SKM-1 treated with dmso at 0.1 percent for 144 hours (cell line): ENCODE results near the gene CDC42EP3.
A peak's percentile ranks its signal among the peaks of the same experiment; 100 is the strongest.

Source experiments
- DNase-seq: peaks from one replicate; lab custom pipeline; 2025; ENCODE audit not compliant: unreplicated experiment; lab: John Stamatoyannopoulos, UW

The CDC42EP3 gene

DNA sequence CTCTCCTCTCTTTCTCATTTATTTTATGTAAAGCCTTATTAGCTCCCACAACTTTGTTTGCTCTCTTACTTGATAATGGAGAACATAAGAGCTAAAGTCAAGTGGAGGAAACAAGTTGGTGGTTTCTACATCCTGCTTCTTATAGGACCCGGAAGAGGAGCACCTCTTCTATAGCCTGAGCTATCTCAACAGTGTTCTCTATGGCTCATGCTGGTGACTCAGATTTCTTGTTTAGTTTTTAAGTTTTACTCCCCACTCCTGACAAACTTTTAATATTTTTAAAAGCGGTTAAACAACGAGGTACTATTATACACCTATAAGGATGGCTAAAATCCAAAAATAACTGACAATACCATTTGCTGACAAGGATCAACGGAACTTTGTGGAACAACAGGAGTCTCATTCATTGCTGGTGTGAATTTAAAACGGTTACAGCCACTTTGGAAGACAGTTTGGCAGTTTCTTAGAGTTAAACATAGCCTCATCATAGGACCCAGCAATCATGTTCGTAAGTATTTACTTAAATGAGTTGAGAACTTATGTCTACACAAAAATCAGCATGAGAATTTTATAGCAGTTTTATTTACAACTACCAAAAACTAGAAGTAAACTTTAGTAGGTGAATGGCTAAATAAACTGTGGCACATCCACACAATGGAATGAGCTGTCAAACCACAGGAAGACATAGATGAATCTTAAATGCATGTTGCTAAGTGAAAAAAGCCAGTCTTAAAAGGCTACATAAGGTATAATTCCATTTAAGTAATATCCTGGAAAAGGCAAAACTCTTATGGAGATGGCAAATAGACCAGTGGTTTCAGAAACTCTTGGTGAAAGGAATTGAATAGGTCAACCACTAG, 12.7 kb upstream of the CDC42EP3 start:
- DNase-seq: no peak

DNA sequence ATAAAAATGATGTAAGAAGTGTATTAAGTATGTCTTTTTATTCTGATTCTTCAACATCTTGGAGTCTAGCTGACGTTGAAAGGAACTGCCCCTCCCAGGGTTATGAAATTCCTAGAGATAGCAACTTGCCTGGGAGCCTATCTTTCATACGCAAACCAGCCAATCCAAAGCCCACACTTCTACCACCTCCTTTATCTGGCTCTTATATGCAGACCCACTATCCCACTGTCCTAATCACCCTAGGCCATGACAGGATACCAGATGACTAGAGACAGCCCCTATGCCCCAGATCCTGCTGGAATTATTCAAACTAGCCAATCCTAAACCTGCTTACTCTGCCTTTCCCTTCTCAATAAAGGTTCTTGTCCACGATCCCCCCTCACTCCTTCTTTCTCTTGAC, 11.8 kb upstream of the CDC42EP3 start:
- DNase-seq: no peak

DNA sequence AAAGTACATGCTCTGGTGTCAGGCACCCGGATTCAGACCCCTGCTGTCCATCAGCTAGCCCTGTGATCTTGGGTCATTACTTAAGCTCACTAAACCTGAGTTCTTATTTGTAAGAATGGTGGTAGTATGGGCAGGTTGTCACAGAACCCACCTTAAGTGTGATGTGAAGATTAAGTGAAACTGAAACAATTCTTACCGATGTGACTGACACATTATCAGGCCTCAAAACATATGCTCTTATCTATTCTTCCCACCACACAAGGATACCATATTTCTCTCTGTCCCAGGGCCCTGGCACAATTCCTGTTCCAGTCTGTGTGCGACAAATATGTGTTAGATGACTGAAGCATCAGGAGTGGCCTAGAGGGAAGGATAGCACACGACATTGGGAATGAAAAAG, 11.0 kb upstream of the CDC42EP3 start:
- DNase-seq: no peak

DNA sequence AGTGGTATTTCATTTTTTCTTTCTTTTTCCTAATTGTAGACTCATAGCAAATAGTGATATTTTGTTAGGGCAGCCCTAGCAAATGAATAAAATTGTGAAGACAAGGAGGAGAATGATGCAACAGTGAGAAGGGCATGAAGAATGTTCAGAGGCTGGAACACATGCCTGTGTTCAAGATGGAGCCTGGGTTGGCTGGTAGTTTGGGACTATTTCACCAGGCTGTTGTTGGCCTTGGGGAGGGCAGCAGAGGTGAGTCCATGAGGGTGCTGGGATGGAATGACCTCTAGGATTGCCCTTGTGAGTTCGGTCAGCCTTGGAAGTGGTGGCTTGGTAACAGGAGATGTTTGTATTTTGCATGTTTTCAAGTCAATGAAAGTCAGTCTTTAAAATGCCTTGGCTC, 10.1 kb upstream of the CDC42EP3 start:
- DNase-seq: no peak

DNA sequence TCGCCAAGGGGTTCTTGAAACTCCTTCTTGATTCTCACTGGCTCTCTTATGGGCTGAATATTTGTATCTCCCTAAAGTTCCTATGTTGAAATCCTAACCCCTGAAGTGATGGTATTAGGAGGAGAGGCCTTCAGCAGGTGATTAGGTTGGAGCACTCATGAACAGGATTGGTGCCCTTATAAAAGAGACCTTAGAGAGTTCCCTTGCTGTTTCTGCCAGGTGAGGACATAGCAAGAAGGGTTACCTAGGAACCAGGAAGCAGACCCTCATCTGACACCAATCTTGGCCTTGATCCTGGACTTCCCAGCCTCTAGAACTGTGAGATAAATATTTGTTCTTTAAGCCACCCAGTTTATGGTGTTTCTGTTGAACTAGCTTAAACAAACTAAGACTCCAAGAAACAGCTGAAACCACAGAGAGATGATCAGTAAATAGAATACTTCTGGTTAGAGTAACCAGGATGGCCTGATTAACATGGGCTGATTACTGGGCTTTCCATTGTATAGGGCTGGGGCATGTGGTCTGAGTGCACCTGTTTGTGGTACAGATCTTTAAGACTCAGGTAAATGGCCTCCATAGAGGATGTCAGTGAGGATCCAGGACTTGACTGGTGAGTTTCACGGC, 7.7 kb upstream of the CDC42EP3 start:
- DNase-seq: no peak

DNA sequence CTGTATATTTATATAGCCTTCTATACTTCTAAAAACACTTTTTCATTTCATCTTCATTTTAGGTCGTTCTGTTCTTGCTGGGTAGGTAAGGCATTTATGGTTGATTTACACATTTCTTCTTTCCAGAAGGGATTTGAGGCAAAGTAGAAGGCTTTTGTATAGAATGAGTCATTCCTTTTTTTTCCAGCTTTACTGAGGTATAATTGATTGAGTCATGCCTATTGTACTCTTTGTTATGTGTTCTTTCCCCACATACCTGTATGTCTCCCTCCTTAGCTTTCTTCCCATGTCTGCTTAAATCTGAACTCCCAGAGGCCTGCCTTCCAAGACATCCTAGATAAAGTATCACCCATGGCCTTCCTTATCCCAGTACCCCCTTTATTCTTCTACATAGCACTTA, 4.8 kb upstream of the CDC42EP3 start:
- DNase-seq: no peak

DNA sequence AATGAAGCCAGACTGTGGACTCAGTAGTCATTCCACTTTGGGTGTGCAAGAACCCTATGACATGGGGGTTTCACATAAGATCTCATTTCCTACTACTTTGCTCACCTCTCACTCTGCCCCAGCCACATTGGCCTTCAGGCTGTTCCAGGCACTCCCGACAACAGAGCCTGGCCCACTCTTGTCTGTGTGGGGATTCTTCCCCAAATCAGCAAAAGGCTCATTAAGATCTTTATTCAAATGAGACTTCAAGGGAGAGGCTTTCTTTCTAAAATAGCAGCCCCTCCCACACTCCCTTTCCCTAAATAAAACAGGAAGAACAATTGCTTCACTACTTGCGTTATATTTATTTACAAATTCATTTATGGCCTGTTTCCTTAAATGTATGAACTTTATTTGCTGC, 3.5 kb upstream of the CDC42EP3 start:
- no peak for DNase-seq

DNA sequence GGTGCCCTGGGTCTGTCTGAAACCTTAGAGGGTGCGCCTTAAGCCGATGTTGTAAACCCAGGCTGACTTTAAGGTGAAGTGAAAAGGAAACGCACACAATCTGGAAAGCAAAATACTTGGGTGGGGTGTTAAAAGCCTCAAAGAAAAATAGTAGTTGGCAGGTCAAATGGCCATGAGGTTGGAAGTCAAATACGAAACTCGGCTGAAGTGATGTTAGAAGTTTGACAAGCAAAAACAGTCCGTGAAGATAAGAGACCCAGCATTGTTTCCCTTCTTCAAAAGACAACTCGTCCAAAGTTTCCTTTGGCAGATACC, 1.4 kb upstream of the CDC42EP3 start:
- DNase-seq: no peak

DNA sequence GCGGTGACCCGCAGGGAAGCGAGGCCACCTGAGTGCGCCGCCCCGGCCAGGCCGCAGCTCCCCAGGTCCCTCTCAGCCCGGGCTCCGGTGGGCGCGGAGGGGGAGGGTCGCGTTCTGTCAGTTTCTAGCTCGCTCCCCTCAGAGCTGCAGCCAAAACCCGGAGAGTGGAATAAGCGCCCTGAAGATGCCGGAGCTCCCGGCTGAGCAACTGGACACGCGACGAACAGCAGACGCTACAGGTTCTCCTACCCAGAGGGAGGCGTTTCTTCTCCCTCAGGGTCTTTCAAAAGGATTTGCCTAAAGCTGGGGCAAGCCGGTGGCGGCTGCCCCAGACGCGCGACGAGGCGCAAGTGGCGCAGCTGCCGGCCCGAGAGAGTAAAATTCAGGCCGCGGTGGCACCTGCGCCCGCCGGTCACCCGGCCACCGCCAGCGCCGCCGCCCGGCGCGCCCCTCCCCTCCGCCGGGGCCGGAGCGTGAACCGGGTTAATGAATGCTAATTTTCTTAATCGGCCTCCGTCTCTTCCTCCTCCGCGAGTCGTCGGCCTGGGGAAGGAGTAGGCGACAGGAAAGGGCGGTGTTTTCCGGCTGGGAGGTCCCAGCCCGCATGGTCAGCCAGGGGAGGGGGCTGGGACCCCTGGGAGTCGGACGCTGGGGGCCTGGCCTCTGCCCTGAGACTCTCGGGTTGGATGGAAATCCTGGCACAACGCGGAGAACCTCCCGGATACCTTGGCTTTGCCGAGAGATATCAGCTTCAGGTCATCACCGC, 845 bp upstream of the CDC42EP3 start:
- DNase-seq: peak; percentile 75

DNA sequence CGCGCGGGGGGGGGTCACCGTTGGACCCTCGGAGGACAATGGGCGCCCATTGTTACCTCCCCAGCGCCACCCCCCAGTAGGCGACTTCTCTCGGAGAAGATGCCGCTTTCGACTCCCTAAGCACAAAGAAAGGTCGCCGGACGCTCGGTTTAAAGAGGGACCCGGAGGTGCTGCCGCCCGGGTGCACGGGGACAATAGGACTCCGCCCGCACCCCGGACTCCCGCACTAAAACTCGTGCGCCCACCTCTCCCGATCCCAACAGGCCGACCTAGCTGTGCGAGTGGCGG, 318 bp upstream of the CDC42EP3 start:
- DNase-seq: peak; percentile 36

DNA sequence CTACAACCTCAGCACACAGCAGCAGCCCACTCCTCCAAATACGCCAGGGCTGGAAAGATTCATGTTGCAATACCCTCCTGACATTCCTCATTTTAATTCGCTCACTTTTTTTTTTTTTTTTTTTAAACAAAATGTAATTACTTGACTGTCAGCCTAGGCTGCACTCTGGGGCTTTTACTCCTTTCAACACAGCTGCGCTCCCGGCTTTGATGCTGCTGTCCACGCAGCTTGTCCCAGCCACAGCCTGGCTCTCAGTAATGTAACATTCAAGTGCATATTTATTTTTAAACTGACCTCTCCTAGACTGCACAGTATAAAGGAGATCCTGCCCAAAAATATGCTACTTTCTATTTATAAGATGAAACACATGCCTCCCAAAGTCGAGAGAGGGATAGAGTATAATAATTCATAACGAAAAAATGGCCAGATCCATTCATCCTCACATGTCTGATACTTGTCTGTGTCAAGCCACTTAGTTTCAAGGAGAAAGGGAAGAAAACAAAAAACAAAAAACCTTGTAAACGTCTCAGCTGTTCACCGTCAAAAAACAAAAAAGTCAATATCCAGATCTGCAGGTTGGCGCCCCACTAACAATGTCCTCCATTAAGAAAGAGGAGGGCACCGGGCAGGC, 949 bp downstream of the CDC42EP3 start:
- no peak for DNase-seq

DNA sequence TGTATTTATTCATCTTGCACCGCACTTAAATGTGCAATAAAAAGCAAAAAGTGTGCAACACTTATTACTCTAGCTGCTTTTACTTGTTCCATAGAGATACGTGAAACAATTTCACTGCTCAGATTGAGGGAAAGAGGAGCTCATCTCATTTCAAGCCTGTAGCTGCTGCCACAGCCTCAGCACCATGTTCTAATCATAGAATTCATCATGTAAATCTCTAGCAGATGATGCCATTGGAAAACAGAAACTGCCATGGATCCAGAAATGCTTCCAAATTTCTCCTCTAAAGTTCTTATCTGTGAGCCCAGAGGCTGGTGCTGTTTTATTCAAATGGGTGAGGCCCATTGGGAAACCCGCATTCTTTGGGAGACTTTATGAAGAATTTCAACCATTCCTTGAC, 2.0 kb downstream of the CDC42EP3 start:
- DNase-seq: no peak

DNA sequence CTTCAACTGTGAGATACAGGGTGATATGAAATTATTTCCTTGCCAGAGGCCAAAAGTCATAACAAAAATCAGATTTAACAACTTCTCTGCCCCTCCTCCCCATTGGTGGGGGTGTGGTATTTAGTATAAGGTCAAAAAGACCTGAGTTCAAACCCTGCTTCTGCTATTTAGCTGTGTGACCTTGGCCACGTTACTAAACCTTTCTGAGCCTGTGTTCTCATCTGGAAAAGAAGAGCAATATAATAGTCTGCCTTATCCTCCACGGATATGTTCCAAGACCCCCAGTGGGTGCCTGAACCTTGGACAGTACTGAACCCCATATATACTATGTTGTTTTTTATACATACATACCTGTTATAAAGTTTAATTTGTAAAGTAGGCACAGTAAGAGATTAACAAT, 3.7 kb downstream of the CDC42EP3 start:
- no peak for DNase-seq

DNA sequence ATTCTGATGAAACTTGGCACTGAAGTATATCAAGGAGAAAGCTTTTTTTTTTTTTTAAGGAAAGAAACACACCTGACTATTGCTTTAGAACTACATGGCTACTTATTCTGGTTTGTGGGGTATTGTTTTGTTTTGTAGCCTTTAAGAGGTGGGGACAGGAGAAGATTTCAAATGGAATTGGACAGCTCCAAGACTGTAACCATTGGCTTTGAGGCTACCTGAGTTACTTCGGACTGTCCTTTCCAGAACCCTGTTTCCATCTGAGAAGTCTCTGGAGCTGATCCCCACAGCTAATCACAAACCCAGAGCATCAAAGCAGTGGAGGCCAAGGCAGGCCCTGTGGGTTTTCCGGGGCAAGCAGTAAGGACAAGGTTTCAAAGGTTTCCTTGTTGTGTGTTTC, 4.7 kb downstream of the CDC42EP3 start:
- no peak for DNase-seq

DNA sequence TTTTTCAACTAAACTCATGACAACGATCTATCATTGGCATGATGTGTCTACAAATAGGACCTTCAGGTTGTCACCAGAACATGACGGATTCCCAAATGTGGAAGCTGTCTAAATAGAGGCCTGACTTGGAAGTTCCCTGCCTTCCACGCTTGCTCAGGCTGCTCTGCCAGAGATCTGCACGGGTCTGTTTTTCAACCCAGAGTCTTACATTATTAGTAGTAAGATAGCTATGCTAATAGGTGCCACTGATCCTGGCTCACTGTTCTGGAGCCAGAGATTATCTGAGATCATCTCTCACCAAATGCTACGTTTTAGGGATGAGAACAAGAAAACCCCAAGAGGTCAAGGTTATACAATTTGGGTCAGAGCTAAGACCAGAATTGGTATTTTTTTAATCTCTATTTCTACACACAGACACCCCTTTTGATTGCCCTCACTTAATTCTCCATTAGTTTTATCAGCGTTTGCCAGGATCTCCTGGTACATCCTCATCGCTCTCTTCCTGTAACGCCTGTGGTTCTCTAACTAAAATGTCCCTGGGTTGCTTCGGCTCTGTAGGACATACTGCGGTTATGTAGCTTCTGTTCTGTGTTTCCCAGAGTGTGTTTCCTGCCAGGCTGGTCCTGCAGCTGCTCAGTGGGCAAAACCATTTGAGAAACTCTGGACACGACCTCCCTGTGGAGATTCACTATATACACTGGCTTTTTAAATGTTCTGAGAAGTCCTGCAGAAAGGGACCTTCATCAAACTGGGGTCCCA, 5.7 kb downstream of the CDC42EP3 start:
- no peak for DNase-seq

DNA sequence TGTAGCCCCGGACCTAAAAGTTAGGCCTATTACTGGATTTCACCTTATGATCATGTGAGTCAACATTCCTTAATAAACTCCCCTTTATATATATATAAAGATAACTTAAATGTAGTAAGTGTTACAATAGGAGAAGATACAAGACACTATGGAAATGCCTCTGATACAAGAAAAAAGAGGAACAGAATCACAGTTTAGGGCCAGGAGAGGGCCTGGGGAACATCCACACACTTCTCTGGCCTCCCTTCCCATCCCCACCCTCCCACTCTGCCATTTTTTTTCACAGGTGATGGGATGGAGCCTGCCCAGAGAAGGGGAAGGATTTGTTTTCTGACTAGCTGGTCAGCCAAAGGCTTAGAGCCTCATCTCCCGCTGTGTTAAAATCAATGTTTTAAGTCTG, 6.4 kb downstream of the CDC42EP3 start:
- DNase-seq: no peak

DNA sequence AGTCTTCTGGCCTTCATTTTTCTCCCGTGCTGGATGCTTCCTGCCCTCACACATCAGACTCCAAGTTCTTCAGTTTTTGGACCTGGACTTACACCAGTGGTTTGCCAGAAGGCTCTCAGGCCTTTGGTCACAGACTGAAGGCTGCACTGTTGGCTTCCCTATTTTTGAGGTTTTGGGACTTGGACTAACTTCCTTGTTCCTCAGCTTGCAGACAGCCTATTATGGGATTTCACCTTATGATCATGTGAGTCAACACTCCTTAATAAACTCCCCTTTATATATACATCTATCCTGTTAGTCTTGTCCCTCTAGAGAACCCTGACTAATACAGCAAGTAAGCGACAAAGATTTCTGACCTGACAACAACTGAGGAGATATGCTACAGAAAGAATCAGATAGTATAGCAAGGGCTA, 7.2 kb downstream of the CDC42EP3 start:
- DNase-seq: peak; percentile 43

DNA sequence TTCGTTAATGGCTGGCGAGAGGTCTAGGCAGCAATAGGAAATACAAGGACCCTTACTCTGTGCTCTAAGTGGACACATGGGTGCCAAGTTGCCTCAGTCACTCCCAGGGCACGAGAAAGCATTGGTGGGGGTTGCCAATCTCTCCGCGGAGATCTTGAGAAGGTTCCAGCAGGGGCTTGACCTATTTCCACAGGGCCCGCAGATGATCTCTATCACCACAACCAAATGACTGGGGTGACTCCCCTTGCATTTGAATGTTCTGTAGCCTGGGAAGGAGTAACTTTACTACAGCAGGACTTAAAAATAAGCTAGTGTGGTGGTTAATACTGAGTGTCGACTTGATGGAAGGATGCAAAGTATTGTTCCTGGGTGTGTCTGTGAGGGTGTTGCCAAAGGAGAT, 8.1 kb downstream of the CDC42EP3 start:
- no peak for DNase-seq

DNA sequence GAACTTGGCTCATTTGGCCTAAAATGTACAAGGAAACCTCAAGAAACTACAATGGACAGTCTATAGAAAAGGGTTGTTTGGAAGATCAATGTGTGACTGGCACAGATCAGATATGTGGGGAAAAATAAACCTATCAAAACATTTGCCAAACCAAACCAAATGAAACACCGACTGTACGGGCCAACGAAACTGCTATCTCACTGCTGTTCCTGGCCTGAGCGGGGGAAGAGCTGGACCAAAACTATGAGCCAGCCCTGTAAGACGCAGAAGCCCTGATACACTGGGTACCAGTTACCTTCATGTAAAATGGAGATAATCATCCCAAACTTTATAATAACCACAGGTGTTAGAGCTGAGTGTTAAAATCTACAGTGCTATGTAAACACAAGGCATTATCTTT, 11.7 kb downstream of the CDC42EP3 start:
- no peak for DNase-seq

DNA sequence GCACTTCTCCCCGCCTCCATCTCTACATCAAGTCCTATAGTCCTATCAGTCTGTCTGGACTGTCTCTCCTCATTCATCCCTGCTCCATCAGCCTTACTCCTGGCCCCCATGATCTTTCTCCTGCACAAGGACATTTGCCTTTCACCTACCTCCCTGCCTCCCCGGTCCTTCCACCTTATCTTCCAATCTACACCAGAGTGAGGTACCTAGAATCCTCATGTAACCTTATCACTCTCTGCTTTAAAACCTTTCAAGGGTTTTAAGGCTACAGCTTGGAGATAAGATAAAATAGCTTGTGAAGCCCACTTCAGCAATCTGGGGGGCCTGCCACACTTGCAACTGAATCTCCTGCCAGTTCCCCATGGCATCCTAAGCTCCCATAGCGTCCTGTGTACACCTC, 12.8 kb downstream of the CDC42EP3 start:
- DNase-seq: no peak

DNA sequence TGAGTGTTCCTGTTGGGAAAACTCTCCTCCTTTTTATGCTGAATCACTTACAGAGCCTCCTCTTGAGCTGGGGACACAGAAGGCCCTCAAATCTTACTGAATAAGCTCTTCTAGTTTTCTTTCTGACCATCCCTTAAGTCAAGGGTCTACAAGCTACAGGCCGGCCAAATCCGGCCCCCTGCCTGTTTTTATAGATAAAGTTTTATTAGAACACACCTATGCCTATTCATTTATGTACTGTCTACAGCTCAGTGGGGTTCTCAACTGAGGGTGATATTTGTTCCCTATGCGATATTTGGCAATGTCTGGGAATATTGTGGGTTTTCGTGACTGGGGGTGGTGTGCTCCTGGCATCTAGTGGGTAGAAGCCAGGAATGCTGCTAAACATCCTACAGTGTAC, 14.0 kb downstream of the CDC42EP3 start:
- no peak for DNase-seq
